Right lobe of liver (tissue), 4 donors: ENCODE results near the gene COG7.

Experiments used
- CTCF ChIP-seq, 4 donors: fragments of 200-600 bp in 3 of 4; fragments of 450-650 bp in 1 of 4; IDR thresholded peaks; one replicate each; pipeline versions ENCODE4 v1.5.1 to v1.8.0; 2016 to 2022; ENCODE audit warnings: antibody characterized with exemption in 4 of 4, mild to moderate bottlenecking in 2 of 4
- POLR2A ChIP-seq: fragments of 450-650 bp; IDR thresholded peaks from one replicate; pipeline ENCODE4 v1.6.1; 2017; ENCODE audit warnings: antibody characterized with exemption, mild to moderate bottlenecking
- donor health status: DM: no; HTN: no; CAD: no.
- donor health status: DM: no; HTN: no; CAD: no.
- donor health status: DM: no; HTN: yes; CAD: no.

GRCh38 chr16:23383881-23384280 is 69.1 kb downstream of the COG7 start:
- no peak for TF ChIP-seq CTCF (IDR thresholded peaks at IDR 0.05)
- no peak for TF ChIP-seq POLR2A
